HEK293 (cell line): ENCODE results near the gene ZNF80.

Experiments used
- CTCF ChIA-PET: fragments of 350-600 bp; formaldehyde crosslinking; extraction: SDS; loops from one replicate; lab custom pipeline; 2021; ENCODE audit warnings: antibody characterized with exemption; lab: Yijun Ruan, JAX
- POLR2A ChIA-PET: fragments of 300-600 bp; formaldehyde crosslinking; extraction: SDS; loops from one replicate; lab custom pipeline; 2020; ENCODE audit warnings: antibody characterized with exemption, inconsistent platforms; lab: Yijun Ruan, JAX
- H3K27ac ChIP-seq: fragments of 200-500 bp; sonication (Bioruptor generic); 2 replicates; pipeline ENCODE4 v1.5.1; 2014; ENCODE audit warnings: low read depth, low read length, control low read depth, inconsistent platforms; ENCODE audit errors: extremely low read depth
- H3K36me3 ChIP-seq, 2 experiments: fragments of 200-500 bp in 1 of 2; sonication (Bioruptor generic) in 1 of 2; 1 replicate in 1 of 2; 2 replicates in 1 of 2; pipeline ENCODE4 v1.5.1; 2014 to 2017; ENCODE audit warnings: inconsistent platforms in 2 of 2, low read length in 2 of 2; ENCODE audit not compliant: control insufficient read depth in 2 of 2, insufficient read depth in 1 of 2
- H3K4me1 ChIP-seq: fragments of 200-500 bp; sonication (Bioruptor generic); 2 replicates; pipeline ENCODE4 v1.5.1; 2014; ENCODE audit warnings: mild to moderate bottlenecking, low read length, inconsistent platforms; ENCODE audit not compliant: control insufficient read depth, insufficient read depth
- H3K4me3 ChIP-seq: 2 replicates; pipeline ENCODE4 v1.5.1; 2011; ENCODE audit warnings: low read depth, mild to moderate bottlenecking, control low read depth, low read length, moderate library complexity
- H3K9me3 ChIP-seq: fragments of 200-500 bp; sonication (Bioruptor generic); 2 replicates; pipeline ENCODE4 v1.5.1; 2014; ENCODE audit warnings: low read depth, low read length, inconsistent platforms; ENCODE audit not compliant: control insufficient read depth, insufficient read depth
- FEZF1 ChIP-seq: fragments of 450-650 bp; formaldehyde crosslinking; IDR thresholded peaks from 2 replicates; pipeline ENCODE4 v1.5.1; 2016; ENCODE audit warnings: missing biosample characterization, missing genetic modification characterization
- IKZF3 ChIP-seq: fragments of 450-650 bp; IDR thresholded peaks from 2 replicates; pipeline ENCODE4 v1.5.0; 2018; ENCODE audit warnings: missing biosample characterization, mild to moderate bottlenecking, missing genetic modification characterization, moderate library complexity
- KLF8 ChIP-seq: fragments of 450-650 bp; formaldehyde crosslinking; IDR thresholded peaks from 2 replicates; pipeline ENCODE4 v1.5.1; 2016; ENCODE audit warnings: missing biosample characterization, missing genetic modification characterization
- KLF9 ChIP-seq: fragments of 450-650 bp; formaldehyde crosslinking; IDR thresholded peaks from 2 replicates; pipeline ENCODE4 v1.5.1; 2016; ENCODE audit warnings: missing biosample characterization, missing genetic modification characterization, low read depth
- SP3 ChIP-seq: fragments of 450-650 bp; formaldehyde crosslinking; IDR thresholded peaks from 2 replicates; pipeline ENCODE4 v1.5.1; 2016; ENCODE audit warnings: missing biosample characterization, missing genetic modification characterization
- ZBTB17 ChIP-seq: fragments of 450-650 bp; formaldehyde crosslinking; IDR thresholded peaks from 2 replicates; pipeline ENCODE4 v1.5.1; 2016; ENCODE audit warnings: missing biosample characterization, missing genetic modification characterization
- ZBTB20 ChIP-seq: fragments of 450-650 bp; formaldehyde crosslinking; IDR thresholded peaks from 2 replicates; pipeline ENCODE4 v1.5.1; 2016; ENCODE audit warnings: missing biosample characterization, missing genetic modification characterization
- ZFP69B ChIP-seq: fragments of 450-650 bp; formaldehyde crosslinking; IDR thresholded peaks from 2 replicates; pipeline ENCODE4 v1.5.1; 2016; ENCODE audit warnings: missing biosample characterization, missing genetic modification characterization
- ZNF23 ChIP-seq: fragments of 450-650 bp; formaldehyde crosslinking; IDR thresholded peaks from 2 replicates; pipeline ENCODE4 v1.5.1; 2016; ENCODE audit warnings: missing biosample characterization, missing genetic modification characterization, borderline replicate concordance
- ZNF350 ChIP-seq: fragments of 450-650 bp; formaldehyde crosslinking; IDR thresholded peaks from 2 replicates; pipeline ENCODE4 v1.5.0; 2017; ENCODE audit warnings: missing biosample characterization, mild to moderate bottlenecking, missing genetic modification characterization
- ZNF585B ChIP-seq: fragments of 450-650 bp; formaldehyde crosslinking; IDR thresholded peaks from 2 replicates; pipeline ENCODE4 v1.5.1; 2016; ENCODE audit warnings: missing biosample characterization, missing genetic modification characterization
- ZNF677 ChIP-seq: fragments of 450-650 bp; IDR thresholded peaks from 2 replicates; pipeline ENCODE4 v1.5.0; 2018; ENCODE audit warnings: missing biosample characterization, mild to moderate bottlenecking, missing genetic modification characterization, moderate library complexity
- ZNF747 ChIP-seq: fragments of 450-650 bp; formaldehyde crosslinking; IDR thresholded peaks from 2 replicates; pipeline ENCODE4 v1.5.1; 2016; ENCODE audit warnings: missing biosample characterization, missing genetic modification characterization
- ZNF768 ChIP-seq: fragments of 450-650 bp; formaldehyde crosslinking; IDR thresholded peaks from 2 replicates; pipeline ENCODE4 v1.5.1; 2018; ENCODE audit warnings: missing biosample characterization, mild to moderate bottlenecking, missing genetic modification characterization
- ZSCAN23 ChIP-seq: fragments of 450-650 bp; formaldehyde crosslinking; IDR thresholded peaks from 2 replicates; pipeline ENCODE4 v1.5.1; 2016; ENCODE audit warnings: missing biosample characterization, missing genetic modification characterization
- TF ChIP-seq, protein P1 (sequence below): fragments of 450-650 bp; formaldehyde crosslinking; IDR thresholded peaks from 2 replicates; pipeline ENCODE4 v1.5.1; 2016; ENCODE audit warnings: missing biosample characterization, missing genetic modification characterization, borderline replicate concordance
- TF ChIP-seq, protein P2 (sequence below): fragments of 450-650 bp; formaldehyde crosslinking; IDR thresholded peaks from 2 replicates; pipeline ENCODE4 v1.5.1; 2016; ENCODE audit warnings: missing biosample characterization, missing genetic modification characterization
- TF ChIP-seq, protein P3 (sequence below): fragments of 450-650 bp; formaldehyde crosslinking; IDR thresholded peaks from 2 replicates; pipeline ENCODE4 v1.5.1; 2016; ENCODE audit warnings: missing biosample characterization, missing genetic modification characterization
- TF ChIP-seq, protein P4 (sequence below): fragments of 450-650 bp; formaldehyde crosslinking; conservative IDR thresholded peaks from 2 replicates; pipeline ENCODE4 v1.5.1; 2016; ENCODE audit warnings: low read depth, missing biosample characterization, missing genetic modification characterization
- TF ChIP-seq, protein P5 (sequence below): fragments of 450-650 bp; formaldehyde crosslinking; IDR thresholded peaks from 2 replicates; pipeline ENCODE4 v1.5.1; 2016; ENCODE audit warnings: missing biosample characterization, missing genetic modification characterization

ZNF80 gene

DNA sequence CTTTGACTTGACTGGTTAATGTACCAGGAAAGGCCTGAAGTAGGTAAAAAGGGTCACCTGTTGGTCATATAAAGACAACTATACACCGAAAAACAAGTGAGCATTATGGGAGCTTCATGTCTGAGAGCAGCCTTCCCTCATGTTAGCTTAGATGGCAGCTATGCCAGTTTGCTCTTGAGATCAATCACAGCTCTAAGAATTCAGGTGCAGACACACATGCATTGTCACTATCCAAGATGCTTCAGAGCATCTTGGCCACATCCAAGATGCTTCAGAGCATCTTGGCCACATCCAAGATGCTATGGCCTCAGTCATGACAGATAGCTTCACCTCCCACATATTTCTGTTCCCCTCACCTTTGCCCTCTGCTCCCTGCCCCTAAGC, 15.5 kb downstream of the ZNF80 start:
- CTCF ChIA-PET, result no interaction called here
- TF ChIP-seq ZNF585B (no peak), ZNF677 (tag by site-specific recombination) (no peak), ZBTB17 (tag by site-specific recombination) (no peak), FEZF1 (tag by site-specific recombination) (no peak), ZFP69B (no peak), KLF8 (no peak), ZBTB20 (tag by site-specific recombination) (no peak), IKZF3 (tag by site-specific recombination) (no peak), ZNF768 (no peak), ZSCAN23 (tag by site-specific recombination) (no peak), ZNF747 (tag by site-specific recombination) (no peak), SP3 (tag by site-specific recombination) (no peak), ZNF350 (tag by site-specific recombination) (no peak), ZNF23 (tag by site-specific recombination) (no peak), KLF9 (tag by site-specific recombination) (no peak)
- TF ChIP-seq, protein P1, sequence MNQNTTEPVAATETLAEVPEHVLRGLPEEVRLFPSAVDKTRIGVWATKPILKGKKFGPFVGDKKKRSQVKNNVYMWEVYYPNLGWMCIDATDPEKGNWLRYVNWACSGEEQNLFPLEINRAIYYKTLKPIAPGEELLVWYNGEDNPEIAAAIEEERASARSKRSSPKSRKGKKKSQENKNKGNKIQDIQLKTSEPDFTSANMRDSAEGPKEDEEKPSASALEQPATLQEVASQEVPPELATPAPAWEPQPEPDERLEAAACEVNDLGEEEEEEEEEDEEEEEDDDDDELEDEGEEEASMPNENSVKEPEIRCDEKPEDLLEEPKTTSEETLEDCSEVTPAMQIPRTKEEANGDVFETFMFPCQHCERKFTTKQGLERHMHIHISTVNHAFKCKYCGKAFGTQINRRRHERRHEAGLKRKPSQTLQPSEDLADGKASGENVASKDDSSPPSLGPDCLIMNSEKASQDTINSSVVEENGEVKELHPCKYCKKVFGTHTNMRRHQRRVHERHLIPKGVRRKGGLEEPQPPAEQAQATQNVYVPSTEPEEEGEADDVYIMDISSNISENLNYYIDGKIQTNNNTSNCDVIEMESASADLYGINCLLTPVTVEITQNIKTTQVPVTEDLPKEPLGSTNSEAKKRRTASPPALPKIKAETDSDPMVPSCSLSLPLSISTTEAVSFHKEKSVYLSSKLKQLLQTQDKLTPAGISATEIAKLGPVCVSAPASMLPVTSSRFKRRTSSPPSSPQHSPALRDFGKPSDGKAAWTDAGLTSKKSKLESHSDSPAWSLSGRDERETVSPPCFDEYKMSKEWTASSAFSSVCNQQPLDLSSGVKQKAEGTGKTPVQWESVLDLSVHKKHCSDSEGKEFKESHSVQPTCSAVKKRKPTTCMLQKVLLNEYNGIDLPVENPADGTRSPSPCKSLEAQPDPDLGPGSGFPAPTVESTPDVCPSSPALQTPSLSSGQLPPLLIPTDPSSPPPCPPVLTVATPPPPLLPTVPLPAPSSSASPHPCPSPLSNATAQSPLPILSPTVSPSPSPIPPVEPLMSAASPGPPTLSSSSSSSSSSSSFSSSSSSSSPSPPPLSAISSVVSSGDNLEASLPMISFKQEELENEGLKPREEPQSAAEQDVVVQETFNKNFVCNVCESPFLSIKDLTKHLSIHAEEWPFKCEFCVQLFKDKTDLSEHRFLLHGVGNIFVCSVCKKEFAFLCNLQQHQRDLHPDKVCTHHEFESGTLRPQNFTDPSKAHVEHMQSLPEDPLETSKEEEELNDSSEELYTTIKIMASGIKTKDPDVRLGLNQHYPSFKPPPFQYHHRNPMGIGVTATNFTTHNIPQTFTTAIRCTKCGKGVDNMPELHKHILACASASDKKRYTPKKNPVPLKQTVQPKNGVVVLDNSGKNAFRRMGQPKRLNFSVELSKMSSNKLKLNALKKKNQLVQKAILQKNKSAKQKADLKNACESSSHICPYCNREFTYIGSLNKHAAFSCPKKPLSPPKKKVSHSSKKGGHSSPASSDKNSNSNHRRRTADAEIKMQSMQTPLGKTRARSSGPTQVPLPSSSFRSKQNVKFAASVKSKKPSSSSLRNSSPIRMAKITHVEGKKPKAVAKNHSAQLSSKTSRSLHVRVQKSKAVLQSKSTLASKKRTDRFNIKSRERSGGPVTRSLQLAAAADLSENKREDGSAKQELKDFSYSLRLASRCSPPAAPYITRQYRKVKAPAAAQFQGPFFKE (tag by site-specific recombination), result no peak
- TF ChIP-seq, protein P2, sequence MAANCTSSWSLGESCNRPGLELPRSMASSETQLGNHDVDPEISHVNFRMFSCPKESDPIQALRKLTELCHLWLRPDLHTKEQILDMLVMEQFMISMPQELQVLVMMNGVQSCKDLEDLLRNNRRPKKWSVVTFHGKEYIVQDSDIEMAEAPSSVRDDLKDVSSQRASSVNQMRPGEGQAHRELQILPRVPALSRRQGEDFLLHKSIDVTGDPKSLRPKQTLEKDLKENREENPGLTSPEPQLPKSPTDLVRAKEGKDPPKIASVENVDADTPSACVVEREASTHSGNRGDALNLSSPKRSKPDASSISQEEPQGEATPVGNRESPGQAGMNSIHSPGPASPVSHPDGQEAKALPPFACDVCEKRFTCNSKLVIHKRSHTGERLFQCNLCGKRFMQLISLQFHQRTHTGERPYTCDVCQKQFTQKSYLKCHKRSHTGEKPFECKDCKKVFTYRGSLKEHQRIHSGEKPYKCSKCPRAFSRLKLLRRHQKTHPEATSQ, result no peak
- TF ChIP-seq, protein P3, sequence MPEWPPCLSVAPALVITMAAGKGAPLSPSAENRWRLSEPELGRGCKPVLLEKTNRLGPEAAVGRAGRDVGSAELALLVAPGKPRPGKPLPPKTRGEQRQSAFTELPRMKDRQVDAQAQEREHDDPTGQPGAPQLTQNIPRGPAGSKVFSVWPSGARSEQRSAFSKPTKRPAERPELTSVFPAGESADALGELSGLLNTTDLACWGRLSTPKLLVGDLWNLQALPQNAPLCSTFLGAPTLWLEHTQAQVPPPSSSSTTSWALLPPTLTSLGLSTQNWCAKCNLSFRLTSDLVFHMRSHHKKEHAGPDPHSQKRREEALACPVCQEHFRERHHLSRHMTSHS (tag by site-specific recombination), result no peak
- TF ChIP-seq, protein P4, sequence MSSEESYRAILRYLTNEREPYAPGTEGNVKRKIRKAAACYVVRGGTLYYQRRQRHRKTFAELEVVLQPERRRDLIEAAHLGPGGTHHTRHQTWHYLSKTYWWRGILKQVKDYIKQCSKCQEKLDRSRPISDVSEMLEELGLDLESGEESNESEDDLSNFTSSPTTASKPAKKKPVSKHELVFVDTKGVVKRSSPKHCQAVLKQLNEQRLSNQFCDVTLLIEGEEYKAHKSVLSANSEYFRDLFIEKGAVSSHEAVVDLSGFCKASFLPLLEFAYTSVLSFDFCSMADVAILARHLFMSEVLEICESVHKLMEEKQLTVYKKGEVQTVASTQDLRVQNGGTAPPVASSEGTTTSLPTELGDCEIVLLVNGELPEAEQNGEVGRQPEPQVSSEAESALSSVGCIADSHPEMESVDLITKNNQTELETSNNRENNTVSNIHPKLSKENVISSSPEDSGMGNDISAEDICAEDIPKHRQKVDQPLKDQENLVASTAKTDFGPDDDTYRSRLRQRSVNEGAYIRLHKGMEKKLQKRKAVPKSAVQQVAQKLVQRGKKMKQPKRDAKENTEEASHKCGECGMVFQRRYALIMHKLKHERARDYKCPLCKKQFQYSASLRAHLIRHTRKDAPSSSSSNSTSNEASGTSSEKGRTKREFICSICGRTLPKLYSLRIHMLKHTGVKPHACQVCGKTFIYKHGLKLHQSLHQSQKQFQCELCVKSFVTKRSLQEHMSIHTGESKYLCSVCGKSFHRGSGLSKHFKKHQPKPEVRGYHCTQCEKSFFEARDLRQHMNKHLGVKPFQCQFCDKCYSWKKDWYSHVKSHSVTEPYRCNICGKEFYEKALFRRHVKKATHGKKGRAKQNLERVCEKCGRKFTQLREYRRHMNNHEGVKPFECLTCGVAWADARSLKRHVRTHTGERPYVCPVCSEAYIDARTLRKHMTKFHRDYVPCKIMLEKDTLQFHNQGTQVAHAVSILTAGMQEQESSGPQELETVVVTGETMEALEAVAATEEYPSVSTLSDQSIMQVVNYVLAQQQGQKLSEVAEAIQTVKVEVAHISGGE (tag by site-specific recombination), result no peak
- TF ChIP-seq, protein P5, sequence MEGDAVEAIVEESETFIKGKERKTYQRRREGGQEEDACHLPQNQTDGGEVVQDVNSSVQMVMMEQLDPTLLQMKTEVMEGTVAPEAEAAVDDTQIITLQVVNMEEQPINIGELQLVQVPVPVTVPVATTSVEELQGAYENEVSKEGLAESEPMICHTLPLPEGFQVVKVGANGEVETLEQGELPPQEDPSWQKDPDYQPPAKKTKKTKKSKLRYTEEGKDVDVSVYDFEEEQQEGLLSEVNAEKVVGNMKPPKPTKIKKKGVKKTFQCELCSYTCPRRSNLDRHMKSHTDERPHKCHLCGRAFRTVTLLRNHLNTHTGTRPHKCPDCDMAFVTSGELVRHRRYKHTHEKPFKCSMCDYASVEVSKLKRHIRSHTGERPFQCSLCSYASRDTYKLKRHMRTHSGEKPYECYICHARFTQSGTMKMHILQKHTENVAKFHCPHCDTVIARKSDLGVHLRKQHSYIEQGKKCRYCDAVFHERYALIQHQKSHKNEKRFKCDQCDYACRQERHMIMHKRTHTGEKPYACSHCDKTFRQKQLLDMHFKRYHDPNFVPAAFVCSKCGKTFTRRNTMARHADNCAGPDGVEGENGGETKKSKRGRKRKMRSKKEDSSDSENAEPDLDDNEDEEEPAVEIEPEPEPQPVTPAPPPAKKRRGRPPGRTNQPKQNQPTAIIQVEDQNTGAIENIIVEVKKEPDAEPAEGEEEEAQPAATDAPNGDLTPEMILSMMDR, result no peak
- TF ChIP-seq, all 188 proteins: peak for 0
- POLR2A ChIA-PET, result no interaction called here
- Histone ChIP-seq H3K4me1 (no peaks in the 10 kb centered on the region), H3K36me3 (no peaks in the 10 kb centered on the region), H3K4me3 (no peak overlapping the region), H3K27ac (no peak overlapping the region), H3K9me3 (no peaks in the 10 kb centered on the region)
